Hematopoietic multipotent progenitor cell treated with erythropoietin and hydrocortisone succinate and interleukin-3 and kit ligand, for 17 days (in vitro differentiated cells): ENCODE results near the gene TULP4.

Experiments
- DNase-seq: peaks from one replicate; pipeline ENCODE4 v3.0.0-alpha.2; 2015; ENCODE audit warnings: low spot score

Gene TULP4, protein sequence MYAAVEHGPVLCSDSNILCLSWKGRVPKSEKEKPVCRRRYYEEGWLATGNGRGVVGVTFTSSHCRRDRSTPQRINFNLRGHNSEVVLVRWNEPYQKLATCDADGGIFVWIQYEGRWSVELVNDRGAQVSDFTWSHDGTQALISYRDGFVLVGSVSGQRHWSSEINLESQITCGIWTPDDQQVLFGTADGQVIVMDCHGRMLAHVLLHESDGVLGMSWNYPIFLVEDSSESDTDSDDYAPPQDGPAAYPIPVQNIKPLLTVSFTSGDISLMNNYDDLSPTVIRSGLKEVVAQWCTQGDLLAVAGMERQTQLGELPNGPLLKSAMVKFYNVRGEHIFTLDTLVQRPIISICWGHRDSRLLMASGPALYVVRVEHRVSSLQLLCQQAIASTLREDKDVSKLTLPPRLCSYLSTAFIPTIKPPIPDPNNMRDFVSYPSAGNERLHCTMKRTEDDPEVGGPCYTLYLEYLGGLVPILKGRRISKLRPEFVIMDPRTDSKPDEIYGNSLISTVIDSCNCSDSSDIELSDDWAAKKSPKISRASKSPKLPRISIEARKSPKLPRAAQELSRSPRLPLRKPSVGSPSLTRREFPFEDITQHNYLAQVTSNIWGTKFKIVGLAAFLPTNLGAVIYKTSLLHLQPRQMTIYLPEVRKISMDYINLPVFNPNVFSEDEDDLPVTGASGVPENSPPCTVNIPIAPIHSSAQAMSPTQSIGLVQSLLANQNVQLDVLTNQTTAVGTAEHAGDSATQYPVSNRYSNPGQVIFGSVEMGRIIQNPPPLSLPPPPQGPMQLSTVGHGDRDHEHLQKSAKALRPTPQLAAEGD (N-terminal part only)

DNA sequence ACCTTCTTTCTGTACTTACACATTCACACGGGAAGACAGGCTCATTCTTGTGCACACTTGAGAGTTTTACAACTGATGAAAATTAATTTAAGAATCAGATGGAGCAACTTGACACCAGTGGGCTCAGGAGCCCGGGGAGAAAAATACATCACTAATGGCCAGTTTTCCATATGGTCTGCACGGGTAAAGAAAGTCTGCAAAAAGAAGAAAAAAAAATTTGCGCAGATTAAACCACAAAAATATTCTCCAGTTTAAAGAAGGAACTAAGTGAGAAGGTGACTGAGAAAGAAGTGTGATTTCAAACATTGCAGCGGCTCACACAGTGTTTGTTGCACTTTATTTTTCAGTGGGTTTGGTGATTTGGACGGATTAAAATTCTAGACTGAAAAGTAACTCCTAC lies at the start of gene TULP4:
TULP4 (plus strand) TSS at position 301 of the 400 bp plus-strand sequence. CDS start 1,552 bp downstream, outside the sequence.
- no peak for DNase-seq

GRCh38 chr6:158262755-158263154 lies 49.5 kb upstream of the TULP4 start:
- no peak for DNase-seq

DNA sequence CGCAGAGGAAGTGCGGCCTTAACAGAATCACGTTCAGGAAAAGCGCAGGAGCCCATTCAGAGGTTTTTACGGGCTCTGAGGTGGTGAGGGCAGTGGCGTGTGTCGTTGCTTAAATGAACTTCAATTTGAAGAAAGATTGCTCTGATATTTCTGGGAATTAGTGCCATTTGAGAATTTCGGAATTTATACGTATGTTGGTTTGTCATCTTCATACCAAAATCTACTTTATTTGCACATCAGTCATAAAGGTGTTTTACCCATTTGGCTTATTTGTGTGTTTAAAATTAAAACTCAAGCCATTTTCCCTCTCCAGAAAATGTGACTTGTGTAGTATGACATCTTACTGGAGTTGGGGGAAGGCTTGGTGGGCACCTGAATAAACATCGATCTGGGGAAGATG lies 48.1 kb upstream of the TULP4 start:
- no peak for DNase-seq

GRCh38 chr6:158266131-158266530 lies 46.1 kb upstream of the TULP4 start:
- no peak for DNase-seq

GRCh38 chr6:158268361-158269147 lies 43.7 kb upstream of the TULP4 start:
- DNase-seq: no peak

DNA sequence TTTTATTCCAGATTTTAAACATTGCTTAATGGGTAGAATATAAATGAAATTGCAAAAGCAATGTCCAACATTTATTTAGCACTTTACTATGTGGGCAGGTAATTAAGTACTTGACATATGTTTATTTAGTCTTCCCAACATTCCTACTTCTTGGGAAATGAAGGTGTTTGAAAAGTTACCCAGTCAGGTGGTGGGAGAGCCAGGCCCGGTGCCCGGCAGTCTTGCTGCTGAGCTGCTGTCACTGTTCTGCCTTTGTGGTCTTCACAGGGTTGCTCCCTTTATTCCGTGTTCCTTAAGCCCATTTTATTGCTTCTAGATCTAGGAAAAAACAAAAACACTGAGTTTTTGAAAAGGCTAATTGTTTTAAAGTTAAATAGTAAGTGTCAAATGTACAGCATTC lies 42.6 kb upstream of the TULP4 start:
- DNase-seq: no peak

DNA sequence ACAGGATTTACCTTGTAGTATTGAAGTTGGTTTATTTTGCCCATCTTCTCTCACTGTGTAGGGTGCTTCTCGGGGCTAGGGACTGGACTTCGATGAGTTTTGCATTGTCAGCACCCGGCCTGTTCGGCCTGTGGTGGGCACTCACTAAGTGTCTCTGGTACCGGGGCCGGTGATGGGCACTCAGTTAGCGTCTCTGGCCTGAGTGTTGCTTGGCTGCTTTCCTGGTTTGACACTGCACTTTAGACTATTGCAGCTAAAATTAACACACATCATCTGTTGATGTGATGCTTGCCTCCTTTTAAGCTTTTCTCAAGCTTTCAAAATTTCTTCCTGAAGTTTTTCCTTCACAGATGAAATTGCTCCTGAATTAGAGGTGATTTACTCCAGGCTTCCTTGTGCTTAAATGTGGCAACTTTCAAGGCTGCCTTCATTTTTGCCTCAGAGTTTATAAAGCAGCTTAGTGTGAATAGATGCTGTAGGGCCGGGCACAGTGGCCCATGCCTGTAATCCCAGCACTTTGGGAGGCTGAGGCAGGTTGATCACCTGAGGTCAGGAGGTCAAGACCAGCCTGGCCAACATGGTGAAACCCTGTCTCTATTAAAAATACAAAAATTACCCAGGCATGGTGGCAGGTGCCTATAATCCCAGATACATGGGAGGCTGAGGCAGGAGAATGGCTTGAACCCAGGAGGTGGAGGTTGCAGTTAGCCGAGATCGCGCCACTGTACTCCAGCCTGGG lies 41.7 kb upstream of the TULP4 start:
- no peak for DNase-seq

GRCh38 chr6:158272324-158272723 lies 39.9 kb upstream of the TULP4 start:
- no peak for DNase-seq

- DNase-seq: no peak
These were observed 34.3 kb upstream of the TULP4 start for GRCh38 chr6:158278004-158278403.

GRCh38 chr6:158279615-158280014 lies 32.6 kb upstream of the TULP4 start:
- no peak for DNase-seq

GRCh38 chr6:158283304-158283980 lies 28.8 kb upstream of the TULP4 start:
- DNase-seq: no peak

DNA sequence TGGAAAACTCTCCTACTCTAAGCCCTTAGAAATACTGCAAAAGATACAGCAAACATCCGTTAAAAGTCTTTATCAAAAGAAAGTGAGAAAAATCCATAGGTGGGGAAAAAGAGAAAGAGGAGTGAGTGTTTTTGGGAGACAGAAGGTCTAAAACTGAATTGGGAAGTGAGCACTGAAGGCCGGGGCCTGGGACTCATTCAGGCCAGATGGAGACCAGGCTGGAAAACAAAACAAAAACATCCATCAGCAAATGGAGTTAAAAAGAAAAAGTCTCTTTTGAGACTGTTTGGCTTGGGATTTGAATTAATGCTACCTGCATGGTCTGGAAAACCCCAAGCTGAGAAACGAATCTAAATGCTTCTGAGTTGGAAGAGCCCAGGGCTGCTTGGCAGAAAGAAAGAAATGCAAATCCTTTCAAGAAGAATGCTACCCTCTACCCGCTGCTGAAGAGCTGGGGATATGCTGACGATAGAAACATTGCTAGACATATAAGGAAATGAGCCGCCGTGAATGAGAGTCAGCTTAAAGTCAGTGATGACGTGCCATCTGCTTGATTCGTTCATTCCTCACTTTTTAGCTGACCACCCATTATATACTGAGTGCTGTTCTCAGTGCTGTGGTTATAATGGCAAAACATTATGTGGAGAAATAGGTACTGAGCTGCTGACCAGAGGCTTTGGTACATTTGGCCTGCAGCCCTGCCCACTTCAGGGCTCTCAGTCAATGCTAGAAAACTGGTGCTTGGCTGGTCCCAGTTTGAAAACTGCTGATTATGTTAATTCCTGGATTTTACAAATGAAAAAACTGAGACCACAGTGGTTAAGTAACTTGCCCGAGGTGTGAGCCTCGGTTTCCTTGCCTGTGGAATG lies 28.0 kb upstream of the TULP4 start:
- no peak for DNase-seq

- no peak for DNase-seq
These were observed 27.2 kb upstream of the TULP4 start for GRCh38 chr6:158284876-158285655.

- DNase-seq: no peak
These were observed 26.6 kb upstream of the TULP4 start for GRCh38 chr6:158285656-158286021.

DNA sequence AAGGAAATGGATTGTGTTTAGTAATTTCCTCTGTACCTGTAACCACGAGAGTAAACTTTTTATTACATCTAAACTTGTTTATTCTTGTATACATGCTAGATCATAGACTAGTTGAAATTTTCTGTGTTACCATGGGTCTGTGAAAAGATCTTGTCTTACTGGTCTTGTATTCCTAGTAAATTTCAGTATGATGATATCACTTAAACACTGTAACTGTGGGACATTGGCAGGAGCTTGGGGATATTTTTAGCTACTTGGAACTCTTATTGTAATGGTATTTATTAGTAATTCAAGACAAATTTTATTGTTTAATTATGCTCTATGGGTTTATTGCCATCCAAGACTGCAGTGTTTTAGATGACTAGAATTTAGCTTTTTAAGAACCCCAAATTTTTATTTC lies 25.9 kb upstream of the TULP4 start:
- DNase-seq: no peak

DNA sequence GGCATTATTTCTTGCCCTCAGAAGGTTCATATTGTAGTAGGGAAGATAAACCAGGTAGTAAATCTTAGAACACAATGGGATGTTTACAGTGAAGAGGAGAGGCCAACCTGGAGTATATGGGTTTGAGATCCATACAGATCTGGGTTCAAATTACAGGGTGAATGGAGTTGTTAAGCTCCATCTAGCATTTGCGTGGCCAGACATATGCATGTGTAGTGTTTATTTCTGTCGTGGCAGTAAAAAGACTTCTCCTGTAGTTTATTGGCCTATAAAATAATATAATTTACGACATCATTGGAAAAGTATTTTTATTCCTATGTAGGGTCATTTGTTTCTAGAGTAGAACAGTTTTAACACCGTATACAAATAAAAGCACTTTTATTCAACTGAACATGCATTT lies 25.2 kb upstream of the TULP4 start:
- no peak for DNase-seq

- no peak for DNase-seq
These were observed 22.2 kb upstream of the TULP4 start for GRCh38 chr6:158290040-158290439.

- no peak for DNase-seq
These were observed 21.6 kb upstream of the TULP4 start for GRCh38 chr6:158290659-158291058.

DNA sequence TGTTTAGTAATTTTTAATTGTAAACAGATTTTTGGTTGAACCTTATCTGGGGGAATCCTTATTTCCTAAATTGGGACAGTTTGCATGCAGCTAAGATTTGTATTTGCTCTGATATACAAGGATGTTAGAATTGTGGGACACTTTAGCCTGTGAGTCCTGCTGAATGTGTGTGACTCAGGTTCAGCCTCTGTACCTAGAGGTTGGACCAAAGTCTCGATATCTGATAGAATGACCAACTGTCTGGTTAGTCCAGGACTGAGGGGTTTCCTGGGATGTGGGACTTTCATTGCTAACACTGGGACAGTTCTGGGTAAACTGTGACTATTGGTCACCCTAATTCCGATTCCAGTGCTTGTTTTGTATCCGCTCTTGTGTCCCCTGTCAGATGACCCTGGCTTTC lies 20.2 kb upstream of the TULP4 start:
- no peak for DNase-seq
